Measurements from ENCODE around the gene KRTAP10-4.
"Not testable (repeated sequence)": the region's sequence is repeated elsewhere in the genome, so short reads cannot be mapped to it uniquely, and the experiment has no call there.

The KRTAP10-4 gene

DNA sequence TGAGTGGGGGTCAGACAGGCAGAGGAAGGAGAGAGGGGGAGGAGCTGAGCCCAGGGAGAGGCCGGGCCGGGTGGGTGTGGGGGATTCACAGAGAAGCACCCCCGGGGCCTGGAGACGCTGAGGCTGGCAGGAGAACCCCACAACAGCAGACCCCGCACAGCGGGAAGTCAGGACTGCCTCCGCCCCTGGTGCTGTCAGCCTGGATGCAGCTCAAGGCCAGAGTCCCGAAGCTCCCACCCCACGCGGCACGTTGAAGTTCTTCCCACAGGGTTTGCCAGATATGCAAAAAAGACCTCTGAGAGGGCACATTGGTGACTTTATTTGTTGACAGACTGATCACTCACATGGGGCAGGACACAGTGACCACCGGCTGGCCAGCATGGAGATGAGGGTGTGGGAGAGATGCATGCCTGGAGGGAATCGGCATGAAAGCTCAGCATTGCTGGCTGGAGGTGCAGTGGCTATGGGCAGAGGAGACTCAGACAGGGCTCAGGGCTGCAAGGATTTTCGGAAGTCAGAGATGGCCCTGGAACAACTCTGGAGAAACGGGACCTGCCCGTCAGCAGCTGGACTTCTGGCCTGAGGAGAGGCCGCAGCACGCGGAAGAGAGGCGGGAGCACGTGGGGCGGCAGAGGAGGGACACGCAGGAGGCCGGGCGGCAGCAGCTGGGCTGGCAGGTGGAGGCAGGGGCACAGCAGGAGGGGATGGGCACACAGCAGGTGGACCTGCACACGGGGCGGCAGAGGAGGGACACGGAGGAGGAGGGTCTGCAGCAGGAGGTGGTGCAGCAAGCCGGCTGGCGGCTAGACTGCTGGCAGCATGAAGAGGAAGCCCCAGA is 15.8 kb upstream of the KRTAP10-4 start:
- DNase-seq (ENCODE audit: low read depth in 2 of 2) = no peak

DNA sequence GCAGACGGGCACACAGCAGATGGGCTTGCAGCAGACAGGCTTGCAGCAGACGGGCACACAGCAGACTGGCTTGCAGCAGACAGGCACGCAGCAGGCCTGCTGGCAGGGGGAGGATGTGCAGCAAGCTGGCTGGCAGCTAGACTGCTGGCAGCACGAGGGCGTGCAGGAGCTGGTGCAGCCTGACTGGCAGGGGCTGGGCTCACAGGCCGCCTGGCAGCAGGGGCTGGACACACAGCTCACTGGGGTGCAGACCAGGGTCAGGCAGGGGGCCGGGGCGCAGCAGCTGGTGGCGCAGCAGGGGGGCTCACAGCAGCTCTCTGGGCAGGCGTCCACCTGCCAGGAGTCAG is 15.2 kb upstream of the KRTAP10-4 start:
- DNase-seq (ENCODE audit: low read depth in 2 of 2) = not testable (repeated sequence)

- DNase-seq (ENCODE audit: low read depth in 2 of 2) = no peak
These were observed 14.8 kb upstream of the KRTAP10-4 start, which contains the start of gene KRTAP10-3 for GRCh38 chr21:44558695-44559094. Gene KRTAP10-3, minus strand, starts transcription at chr21:44558795. Its CDS starts 80 bp downstream, at chr21:44558715.

GRCh38 chr21:44564099-44564498 is 9.4 kb upstream of the KRTAP10-4 start:
- DNase-seq (ENCODE audit: low read depth in 2 of 2) = no peak

DNA sequence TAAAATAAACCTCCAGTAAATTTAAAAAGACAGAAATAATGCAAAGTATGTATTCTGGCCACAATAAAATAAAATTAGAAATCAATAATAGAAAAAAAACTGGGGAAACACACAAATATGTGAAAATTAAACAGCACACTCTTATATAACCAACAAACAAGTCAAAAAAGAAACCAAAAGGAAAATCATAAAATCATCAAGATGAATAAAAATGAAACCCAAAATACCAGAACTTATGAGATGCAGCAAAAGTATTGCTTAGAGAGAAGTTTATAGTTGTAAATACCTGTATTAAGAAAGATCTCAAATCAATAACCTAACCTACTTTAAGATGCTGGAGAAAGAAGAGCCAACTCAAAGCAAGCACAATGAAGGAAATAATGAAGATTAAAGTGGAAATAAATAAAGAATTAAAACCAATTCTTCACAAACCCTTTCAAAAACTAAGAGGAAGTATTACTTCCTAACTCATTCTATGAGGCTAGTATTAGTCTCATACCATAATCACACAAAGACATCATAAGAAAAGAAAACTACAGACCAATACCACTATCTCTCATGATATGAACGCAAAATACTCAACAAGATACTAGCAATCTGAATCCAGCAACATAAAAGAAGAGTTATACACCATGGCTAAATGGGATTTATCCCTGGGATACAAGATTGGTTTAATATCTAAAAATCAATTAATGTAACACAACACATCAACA is 8.5 kb upstream of the KRTAP10-4 start:
- DNase-seq (ENCODE audit: low read depth in 2 of 2) = no peak

DNA sequence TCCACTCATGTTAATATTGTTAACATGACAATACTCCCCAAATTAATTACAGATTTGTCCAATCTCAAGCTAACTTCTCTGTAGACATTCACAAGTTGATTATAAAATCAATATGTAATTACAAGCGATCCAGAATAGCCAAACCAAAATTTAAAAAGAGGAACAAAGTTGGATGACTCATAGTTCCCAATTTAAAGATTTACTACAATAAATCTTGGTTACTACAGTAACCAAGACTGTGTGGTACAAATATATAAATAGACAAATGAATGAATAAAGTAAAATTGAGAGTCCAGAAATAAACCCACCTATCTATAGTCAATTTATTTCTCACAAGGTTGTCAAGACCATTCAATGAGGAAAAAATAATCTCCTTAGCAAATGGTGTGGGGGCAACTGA is 7.1 kb upstream of the KRTAP10-4 start:
- DNase-seq (ENCODE audit: low read depth in 2 of 2) = no peak

GRCh38 chr21:44567481-44568171 is 5.9 kb upstream of the KRTAP10-4 start:
- DNase-seq (ENCODE audit: low read depth in 2 of 2) = no peak

- no peak for DNase-seq (ENCODE audit: low read depth in 2 of 2)
These were observed 5.3 kb upstream of the KRTAP10-4 start for GRCh38 chr21:44568261-44568660.

DNA sequence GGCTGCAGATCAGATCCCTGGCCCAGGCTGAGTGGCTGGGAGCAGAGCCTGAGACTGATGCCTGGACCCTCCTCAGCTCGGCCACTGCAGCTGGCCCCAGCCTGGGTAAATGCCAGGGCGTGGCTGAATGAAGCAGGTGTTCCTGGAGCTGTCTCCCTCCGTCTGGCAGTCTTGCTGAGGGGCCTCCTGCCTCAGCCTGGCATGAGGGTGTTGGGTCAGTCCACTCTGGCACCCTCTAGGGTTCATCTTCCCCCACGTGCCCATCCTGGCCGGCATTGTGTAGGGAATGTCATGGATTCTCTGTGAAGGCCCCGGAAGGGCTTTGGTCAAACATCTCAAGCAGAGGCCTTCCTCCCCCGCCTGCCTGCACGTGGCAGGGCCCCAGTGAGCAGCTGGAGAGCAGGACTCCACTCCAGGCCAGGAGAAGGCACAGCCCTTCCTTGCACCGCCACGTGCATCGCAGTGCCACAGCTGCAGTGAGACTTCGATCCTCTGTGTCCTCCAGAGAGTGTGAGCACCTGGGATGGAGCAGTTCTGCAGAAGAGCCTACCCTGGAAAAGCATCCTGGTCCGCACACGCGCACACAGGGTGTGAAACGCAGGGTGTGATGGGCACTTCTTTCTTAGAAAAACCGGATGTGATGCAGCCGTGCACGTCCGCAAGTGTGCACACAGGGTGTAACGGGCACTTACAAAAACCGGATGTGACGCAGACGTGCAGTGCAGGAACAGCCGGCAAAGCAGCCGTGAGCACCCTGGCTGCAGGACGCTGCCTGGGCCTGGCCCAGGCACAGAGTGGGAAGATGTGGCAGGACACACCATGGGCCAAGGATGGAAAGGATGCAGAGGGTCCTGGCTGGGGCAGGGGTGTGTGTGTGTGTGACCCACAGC is 4.6 kb upstream of the KRTAP10-4 start:
- no peak for DNase-seq (ENCODE audit: low read depth in 2 of 2)

DNA sequence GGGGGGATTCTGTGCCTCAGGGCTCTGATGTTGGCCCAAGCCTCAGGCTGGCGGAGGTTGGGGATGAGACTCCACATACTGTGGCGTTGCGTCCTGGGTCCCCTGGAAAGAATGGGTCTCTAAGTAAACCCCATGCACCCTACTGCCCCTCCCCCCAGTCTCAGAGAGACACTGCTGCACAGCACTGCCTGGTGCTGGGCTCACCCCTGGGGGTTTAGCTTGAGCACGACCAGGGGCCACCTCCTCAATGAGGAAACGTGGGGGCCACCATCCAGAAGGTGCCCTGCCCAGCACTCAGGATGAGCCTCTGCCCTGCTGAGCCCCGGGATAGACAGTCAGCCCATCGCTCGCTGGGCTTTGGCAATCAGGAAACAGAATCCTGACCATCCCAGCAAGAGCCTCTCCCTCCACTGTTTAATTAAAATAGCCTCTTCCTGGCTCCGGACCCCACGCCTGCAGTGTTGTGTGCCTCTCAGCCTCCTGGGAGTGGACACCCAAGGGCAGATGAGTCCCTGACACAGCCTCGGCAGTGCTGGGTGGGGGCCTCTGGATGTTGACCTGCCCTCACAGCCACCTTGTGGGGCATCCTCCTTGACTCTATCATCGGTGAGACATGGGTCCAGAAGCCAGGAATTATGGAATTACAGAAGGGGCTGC is 3.5 kb upstream of the KRTAP10-4 start:
- DNase-seq (ENCODE audit: low read depth in 2 of 2) = no peak

DNA sequence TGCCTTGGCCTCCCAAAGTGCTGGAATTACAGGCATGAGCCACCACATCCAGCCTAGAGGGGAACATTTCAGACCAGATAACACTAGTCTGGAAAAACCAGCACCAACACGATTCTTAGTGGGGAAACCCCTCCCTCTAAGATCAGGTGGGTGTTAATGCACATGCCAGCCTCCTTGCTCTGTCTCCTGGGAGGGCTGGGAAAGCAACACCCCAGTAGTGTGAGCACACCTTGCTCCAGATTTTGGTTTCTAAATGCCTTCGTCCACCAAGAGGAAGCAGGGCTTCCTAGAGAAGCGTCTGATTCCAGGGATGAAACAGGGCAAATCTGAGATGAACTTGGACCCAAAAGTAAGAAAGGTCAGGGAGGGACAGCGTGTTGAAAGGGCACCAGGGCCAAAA is 2.2 kb upstream of the KRTAP10-4 start:
- DNase-seq (ENCODE audit: low read depth in 2 of 2) = no peak

GRCh38 chr21:44571844-44572782 is 1.4 kb upstream of the KRTAP10-4 start:
- DNase-seq (ENCODE audit: low read depth in 2 of 2) = no peak

GRCh38 chr21:44572959-44573583 is 458 bp upstream of the KRTAP10-4 start:
- no peak for DNase-seq (ENCODE audit: low read depth in 2 of 2)

- no peak for DNase-seq (ENCODE audit: low read depth in 2 of 2)
These were observed 1.2 kb downstream of the KRTAP10-4 start for GRCh38 chr21:44574457-44575306.

- DNase-seq (ENCODE audit: low read depth in 2 of 2) = no peak
These were observed 1.9 kb downstream of the KRTAP10-4 start for GRCh38 chr21:44575307-44576024.

DNA sequence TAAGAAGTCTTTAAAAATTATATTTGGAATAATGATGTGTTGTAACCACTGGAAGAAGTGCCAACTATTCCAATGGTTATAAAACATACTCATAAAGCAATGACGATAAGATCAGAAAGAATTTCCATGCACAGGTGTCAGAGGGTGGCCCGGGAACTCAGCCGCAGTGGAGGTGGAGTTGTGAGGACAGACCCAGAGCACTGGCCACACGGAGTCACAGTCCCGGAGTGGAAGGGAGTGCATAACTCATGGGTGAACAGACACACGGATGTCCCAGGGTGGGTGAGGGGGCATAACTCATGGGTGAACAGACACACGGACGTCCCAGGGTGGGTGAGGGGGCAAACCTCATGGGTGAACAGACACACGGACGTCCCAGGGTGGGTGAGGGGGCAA is 2.5 kb downstream of the KRTAP10-4 start:
- DNase-seq (ENCODE audit: low read depth in 2 of 2) = no peak

DNA sequence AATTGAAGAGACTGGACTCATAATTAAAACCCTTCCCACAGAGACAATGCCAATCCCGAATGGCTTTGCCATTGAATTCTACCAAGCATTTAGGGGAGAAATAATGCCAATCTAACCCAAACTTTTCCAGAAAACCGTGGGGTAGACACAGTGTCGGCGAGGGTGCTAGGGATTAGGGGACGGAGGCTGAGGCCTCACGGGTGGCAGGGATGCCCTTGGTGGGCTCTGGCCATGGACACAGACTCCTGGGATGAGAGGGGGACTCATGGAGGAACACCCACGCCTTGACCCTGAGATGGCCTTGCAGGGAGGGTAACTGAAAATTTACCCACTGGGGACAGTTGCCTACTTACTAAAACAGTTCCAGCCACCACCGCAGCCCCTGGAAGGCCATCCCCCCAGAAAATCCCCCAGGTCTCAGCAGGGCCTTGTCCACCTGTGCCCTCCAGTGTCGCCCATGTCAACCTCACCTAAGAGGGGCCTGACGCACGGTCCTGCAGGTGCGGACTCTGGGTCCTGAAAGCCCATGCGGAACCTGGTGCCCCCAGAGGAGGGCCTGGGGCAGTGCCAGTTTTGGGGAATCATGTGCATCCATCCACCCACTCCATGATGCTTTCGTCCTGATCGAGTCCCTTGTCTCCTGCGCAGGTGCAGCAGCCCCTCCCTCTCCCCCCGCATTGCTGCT is 5.0 kb downstream of the KRTAP10-4 start:
- DNase-seq (ENCODE audit: low read depth in 2 of 2) = no peak

Measured in stimulated activated CD4-positive, alpha-beta T cell treated with anti-CD3 and anti-CD28 coated beads, Interleukin-1b, Interleukin-23, amount 100 ng/mL, for 4 hours (primary cell).